Caco-2 (cell line): Measurements from ENCODE around the gene DLGAP5. TPM values are rescaled to one million over a fixed set of nuclear protein-coding genes. Genes with fewer than 3 reads are reported as not detected.

ENCODE experiments used
- BruUV-seq: library from RNA; stranded (reverse); fragments of 400-500 nt; replicated peaks from 2 replicates; lab custom pipeline; 2021; lab: Mats Ljungman, UMichigan
- CTCF ChIA-PET: fragments of 300-600 bp; sonication (Branson Sonifier 250); formaldehyde crosslinking; loops from one replicate; lab custom pipeline; 2022; ENCODE audit warnings: antibody characterized with exemption; lab: Charles Lee
- POLR2A ChIA-PET: fragments of 300-600 bp; sonication (Branson Sonifier 250); formaldehyde crosslinking; loops from one replicate; lab custom pipeline; 2022; ENCODE audit warnings: antibody characterized with exemption; lab: Charles Lee
- DNase-seq, 2 experiments: peaks; one replicate each; pipeline versions ENCODE4 v3.0.0 to v3.0.0-alpha.2; 2020 to 2022
- H3K27me3 ChIP-seq: replicated peaks from 2 replicates; pipeline ENCODE4 v1.6.0; 2011; ENCODE audit warnings: low read length; ENCODE audit not compliant: control insufficient read depth, insufficient read depth
- H3K36me3 ChIP-seq: 2 replicates; pipeline ENCODE4 v1.5.1; 2011; ENCODE audit warnings: low read length; ENCODE audit not compliant: control insufficient read depth, insufficient read depth
- H3K4me1 ChIP-seq: fragments of 250-450 bp; sonication (Bioruptor Pico); 2 replicates; pipeline ENCODE4 v1.5.1; 2020; ENCODE audit warnings: mild to moderate bottlenecking
- H3K4me3 ChIP-seq: 2 replicates; pipeline ENCODE4 v1.5.1; 2011; ENCODE audit warnings: low read depth, mild to moderate bottlenecking, control low read depth, low read length
- H3K9me3 ChIP-seq: fragments of 250-450 bp; sonication (Bioruptor Pico); 2 replicates; pipeline ENCODE4 v1.5.1; 2020; ENCODE audit warnings: mild to moderate bottlenecking, moderate library complexity
- H3K27ac Mint-ChIP-seq: one replicate; pipeline ENCODE4 v1.8.0; 2022; ENCODE audit warnings: mixed read lengths; ENCODE audit not compliant: unreplicated experiment
- H3K27me3 Mint-ChIP-seq: one replicate; pipeline ENCODE4 v1.8.0; 2022; ENCODE audit warnings: mixed read lengths; ENCODE audit not compliant: insufficient read depth, unreplicated experiment
- H3K36me3 Mint-ChIP-seq: one replicate; pipeline ENCODE4 v1.8.0; 2022; ENCODE audit warnings: mild to moderate bottlenecking, mixed read lengths; ENCODE audit not compliant: insufficient read depth, unreplicated experiment
- H3K4me1 Mint-ChIP-seq: one replicate; pipeline ENCODE4 v1.8.0; 2022; ENCODE audit warnings: low read depth, mixed read lengths; ENCODE audit not compliant: unreplicated experiment
- H3K4me3 Mint-ChIP-seq: one replicate; pipeline ENCODE4 v1.8.0; 2022; ENCODE audit warnings: mild to moderate bottlenecking, moderate library complexity, mixed read lengths; ENCODE audit not compliant: unreplicated experiment
- H3K9me3 Mint-ChIP-seq: one replicate; pipeline ENCODE4 v1.8.0; 2022; ENCODE audit warnings: mixed read lengths; ENCODE audit not compliant: unreplicated experiment
- intact Hi-C: fragments of 100-400 bp; cut with micrococcal nuclease; formaldehyde crosslinking; loops from one replicate; pipeline ENCODE4 v1.10.0; 2022; ENCODE audit not compliant: unreplicated experiment
- total RNA-seq: library from RNA; stranded (reverse); gene quantifications from 2 replicates; pipeline ENCODE4 v1.2.3, GENCODE V29; 2022
- TF ChIP-seq, protein P1 (sequence below), 2 experiments: fragments of 200-600 bp in 1 of 2; IDR thresholded peaks; 1 replicate in 1 of 2; 2 replicates in 1 of 2; pipeline versions ENCODE4 v1.5.1 to v1.8.0; 2011 to 2022; ENCODE audit warnings: antibody characterized with exemption in 1 of 2, control low read depth in 1 of 2, inconsistent platforms in 1 of 2, low read depth in 1 of 2, low read length in 1 of 2, mild to moderate bottlenecking in 1 of 2, moderate library complexity in 1 of 2; ENCODE audit not compliant: insufficient read depth in 1 of 2, severe bottlenecking in 1 of 2, unreplicated experiment in 1 of 2

Gene DLGAP5
- total RNA-seq, 1 experiment from 2014 or later, result 54.1 TPM

DNA sequence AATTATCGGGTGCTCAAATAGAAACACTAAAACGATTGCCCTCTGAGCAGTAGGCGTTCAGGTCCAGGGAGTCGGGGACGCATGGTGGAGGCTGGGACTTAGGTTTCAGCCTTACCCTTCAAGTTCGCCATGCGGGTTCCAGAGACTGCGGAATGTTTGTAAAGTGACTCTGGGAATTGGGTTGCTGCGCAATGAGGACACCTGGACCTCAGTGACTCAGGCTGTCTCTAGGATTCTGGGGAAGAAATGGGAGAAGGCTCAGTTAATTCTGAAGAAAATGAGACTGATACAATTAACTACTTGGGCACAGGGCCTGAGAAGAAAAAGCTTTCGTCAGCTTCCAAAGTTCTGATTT is 61.2 kb downstream of the DLGAP5 start:
- Mint-ChIP-seq H3K27me3 (no peaks in the 10 kb centered on the region), H3K27ac (peak overlapping the region; percentile 83), H3K36me3 (peaks cover 64% of the 10 kb centered on the region), H3K4me3 (peak overlapping the region; percentile 89), H3K9me3 (no peaks in the 10 kb centered on the region), H3K4me1 (peaks cover 18% of the 10 kb centered on the region)
- peak overlapping the region; percentile 96 for H3K4me3 ChIP-seq
- peaks cover 2% of the 10 kb centered on the region for H3K36me3 ChIP-seq
- no peaks in the 10 kb centered on the region for H3K27me3 ChIP-seq
- ChIA-PET CTCF (interaction anchor here (0.7 to 1.6 kb wide), 2 partner anchors 11 to 27 kb away, joined by 4 to 6 read pairs; no protein-coding TSS in a partner anchor), POLR2A (interaction anchor here (0.7 to 2.4 kb wide), 4 partner anchors 22 to 79 kb away, joined by 3 to 54 read pairs (median 4); partner anchors contain the start of gene MAPK1IP1L)
- intact Hi-C loops, result no loop called here
- BruUV-seq, result TSS peak; percentile 22
- DNase-seq, result peak; percentile 57 to 59
- TF ChIP-seq, protein P1, sequence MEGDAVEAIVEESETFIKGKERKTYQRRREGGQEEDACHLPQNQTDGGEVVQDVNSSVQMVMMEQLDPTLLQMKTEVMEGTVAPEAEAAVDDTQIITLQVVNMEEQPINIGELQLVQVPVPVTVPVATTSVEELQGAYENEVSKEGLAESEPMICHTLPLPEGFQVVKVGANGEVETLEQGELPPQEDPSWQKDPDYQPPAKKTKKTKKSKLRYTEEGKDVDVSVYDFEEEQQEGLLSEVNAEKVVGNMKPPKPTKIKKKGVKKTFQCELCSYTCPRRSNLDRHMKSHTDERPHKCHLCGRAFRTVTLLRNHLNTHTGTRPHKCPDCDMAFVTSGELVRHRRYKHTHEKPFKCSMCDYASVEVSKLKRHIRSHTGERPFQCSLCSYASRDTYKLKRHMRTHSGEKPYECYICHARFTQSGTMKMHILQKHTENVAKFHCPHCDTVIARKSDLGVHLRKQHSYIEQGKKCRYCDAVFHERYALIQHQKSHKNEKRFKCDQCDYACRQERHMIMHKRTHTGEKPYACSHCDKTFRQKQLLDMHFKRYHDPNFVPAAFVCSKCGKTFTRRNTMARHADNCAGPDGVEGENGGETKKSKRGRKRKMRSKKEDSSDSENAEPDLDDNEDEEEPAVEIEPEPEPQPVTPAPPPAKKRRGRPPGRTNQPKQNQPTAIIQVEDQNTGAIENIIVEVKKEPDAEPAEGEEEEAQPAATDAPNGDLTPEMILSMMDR (IDR thresholded peaks at IDR 0.05; ENCODE audit: insufficient read depth in 1 of 2, low read depth in 1 of 2, low read length in 1 of 2, severe bottlenecking in 1 of 2, unreplicated experiment in 1 of 2), result no peak
- peaks cover 60% of the 10 kb centered on the region for H3K4me1 ChIP-seq
- no peaks in the 10 kb centered on the region for H3K9me3 ChIP-seq

DNA sequence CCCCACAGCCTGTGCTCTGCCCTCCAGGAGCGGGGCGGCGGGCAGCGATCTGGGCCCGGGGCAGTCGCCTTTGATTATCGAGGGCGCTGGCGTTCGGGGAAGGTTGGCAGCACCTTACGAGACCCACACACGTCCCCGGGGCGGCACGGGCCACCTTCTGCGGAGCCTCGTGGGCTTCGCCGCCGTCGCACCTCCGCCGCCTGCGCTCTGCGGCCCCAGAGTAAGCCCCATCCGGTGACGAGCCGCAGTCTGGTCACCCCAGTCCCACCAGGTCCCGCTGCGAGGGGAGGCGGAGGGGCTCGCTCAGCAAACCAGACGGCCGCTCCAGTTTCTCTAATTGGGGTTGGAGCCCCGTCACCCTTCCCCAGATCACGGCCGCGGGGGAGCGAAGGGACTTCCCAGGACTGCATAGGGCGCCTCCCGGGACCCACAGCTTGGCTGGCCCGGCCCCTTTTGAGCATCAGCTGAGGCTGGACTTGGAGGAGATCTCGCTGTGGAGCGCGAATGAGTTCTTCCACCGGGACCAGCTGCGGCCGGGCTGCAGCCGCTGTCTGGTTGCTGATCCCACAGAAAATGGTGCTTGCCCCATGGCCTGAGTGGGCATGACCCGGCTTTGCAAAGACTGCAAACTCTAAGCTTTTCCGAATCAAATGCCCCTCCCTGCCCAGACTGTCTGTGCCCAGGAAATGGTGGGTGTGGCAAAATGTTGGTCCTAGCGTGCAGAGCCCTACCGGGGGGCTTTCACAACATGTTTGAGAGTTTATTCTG is 61.8 kb downstream of the DLGAP5 start:
- BruUV-seq, result no TSS peak
- H3K9me3 ChIP-seq, result no peaks in the 10 kb centered on the region
- peak overlapping the region; percentile 96 for H3K4me3 ChIP-seq
- H3K4me1 ChIP-seq, result peaks cover 65% of the 10 kb centered on the region
- intact Hi-C loops, result loop anchor here (1.0 kb wide), 1 partner anchor 26 kb away; no protein-coding TSS in a partner anchor
- peaks cover 18% of the 10 kb centered on the region for H3K4me1 Mint-ChIP-seq
- peak; percentile 66 to 74 for DNase-seq
- ChIA-PET POLR2A (interaction anchor here (0.7 to 2.4 kb wide), 9 partner anchors 8 to 78 kb away, joined by 3 to 54 read pairs (median 3); partner anchors contain the start of gene MAPK1IP1L), CTCF (interaction anchor here (0.7 to 1.6 kb wide), 2 partner anchors 22 to 27 kb away, joined by 5 to 6 read pairs; no protein-coding TSS in a partner anchor)
- H3K27me3 Mint-ChIP-seq, result no peaks in the 10 kb centered on the region
- peaks cover 58% of the 10 kb centered on the region for H3K36me3 Mint-ChIP-seq
- H3K9me3 Mint-ChIP-seq, result no peaks in the 10 kb centered on the region
- no peaks in the 10 kb centered on the region for H3K27me3 ChIP-seq
- H3K4me3 Mint-ChIP-seq, result peak overlapping the region; percentile 89
- H3K36me3 ChIP-seq, result peaks cover 2% of the 10 kb centered on the region
- TF ChIP-seq, protein P1 (IDR thresholded peaks at IDR 0.05; ENCODE audit: insufficient read depth in 1 of 2, low read depth in 1 of 2, low read length in 1 of 2, severe bottlenecking in 1 of 2, unreplicated experiment in 1 of 2), result no peak
- H3K27ac Mint-ChIP-seq, result peak overlapping the region; percentile 83

DNA sequence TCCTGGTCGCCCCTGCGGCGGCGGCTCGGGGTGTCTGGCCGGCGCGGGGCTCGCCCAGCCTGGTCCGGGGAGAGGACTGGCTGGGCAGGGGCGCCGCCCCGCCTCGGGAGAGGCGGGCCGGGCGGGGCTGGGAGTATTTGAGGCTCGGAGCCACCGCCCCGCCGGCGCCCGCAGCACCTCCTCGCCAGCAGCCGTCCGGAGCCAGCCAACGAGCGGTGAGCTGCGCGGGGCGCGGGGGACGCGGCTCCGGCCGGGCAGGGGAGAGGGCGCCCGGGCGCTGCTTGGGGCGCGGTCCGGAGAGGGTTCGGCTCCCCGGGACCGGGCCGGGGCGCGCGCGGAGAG is 62.3 kb downstream of the DLGAP5 start, which contains the start of gene LGALS3:
TSS of gene LGALS3 (plus strand) at position 167 of the 342 bp plus-strand sequence. CDS start 8,122 bp downstream, outside the sequence.
- ChIA-PET POLR2A (interaction anchor here (0.6 to 2.4 kb wide), 8 partner anchors 8 to 77 kb away, joined by 3 to 54 read pairs (median 4); no protein-coding TSS in a partner anchor), CTCF (interaction anchor here (0.6 to 1.6 kb wide), 4 partner anchors 21 to 269 kb away, joined by 5 to 10 read pairs (median 6); no protein-coding TSS in a partner anchor)
- H3K36me3 Mint-ChIP-seq, result peaks cover 53% of the 10 kb centered on the region
- TF ChIP-seq, protein P1 (IDR thresholded peaks at IDR 0.05; ENCODE audit: insufficient read depth in 1 of 2, low read depth in 1 of 2, low read length in 1 of 2, severe bottlenecking in 1 of 2, unreplicated experiment in 1 of 2), result no peak
- peaks cover 2% of the 10 kb centered on the region; the same call in 1 of the 2 replicates for H3K36me3 ChIP-seq
- H3K4me1 Mint-ChIP-seq, result peaks cover 22% of the 10 kb centered on the region
- intact Hi-C loops, result loop anchor here (1.0 kb wide), 1 partner anchor 26 kb away; no protein-coding TSS in a partner anchor
- H3K4me3 ChIP-seq, result peak within 1 kb of the TSS; percentile 96
- H3K4me1 ChIP-seq, result peaks cover 71% of the 10 kb centered on the region
- H3K9me3 ChIP-seq, result no peaks in the 10 kb centered on the region
- peak within 1 kb of the TSS; percentile 83 for H3K27ac Mint-ChIP-seq
- H3K9me3 Mint-ChIP-seq, result no peaks in the 10 kb centered on the region
- peak within 1 kb of the TSS; percentile 89 for H3K4me3 Mint-ChIP-seq
- DNase-seq, result peak; percentile 70 to 83
- no peaks in the 10 kb centered on the region for H3K27me3 Mint-ChIP-seq
- BruUV-seq, result no TSS peak
- H3K27me3 ChIP-seq, result no peaks in the 10 kb centered on the region
